Measurements from ENCODE around the gene PLEKHA6.
A peak's percentile ranks its signal among the peaks of the same experiment; 100 is the strongest.

The PLEKHA6 gene

DNA sequence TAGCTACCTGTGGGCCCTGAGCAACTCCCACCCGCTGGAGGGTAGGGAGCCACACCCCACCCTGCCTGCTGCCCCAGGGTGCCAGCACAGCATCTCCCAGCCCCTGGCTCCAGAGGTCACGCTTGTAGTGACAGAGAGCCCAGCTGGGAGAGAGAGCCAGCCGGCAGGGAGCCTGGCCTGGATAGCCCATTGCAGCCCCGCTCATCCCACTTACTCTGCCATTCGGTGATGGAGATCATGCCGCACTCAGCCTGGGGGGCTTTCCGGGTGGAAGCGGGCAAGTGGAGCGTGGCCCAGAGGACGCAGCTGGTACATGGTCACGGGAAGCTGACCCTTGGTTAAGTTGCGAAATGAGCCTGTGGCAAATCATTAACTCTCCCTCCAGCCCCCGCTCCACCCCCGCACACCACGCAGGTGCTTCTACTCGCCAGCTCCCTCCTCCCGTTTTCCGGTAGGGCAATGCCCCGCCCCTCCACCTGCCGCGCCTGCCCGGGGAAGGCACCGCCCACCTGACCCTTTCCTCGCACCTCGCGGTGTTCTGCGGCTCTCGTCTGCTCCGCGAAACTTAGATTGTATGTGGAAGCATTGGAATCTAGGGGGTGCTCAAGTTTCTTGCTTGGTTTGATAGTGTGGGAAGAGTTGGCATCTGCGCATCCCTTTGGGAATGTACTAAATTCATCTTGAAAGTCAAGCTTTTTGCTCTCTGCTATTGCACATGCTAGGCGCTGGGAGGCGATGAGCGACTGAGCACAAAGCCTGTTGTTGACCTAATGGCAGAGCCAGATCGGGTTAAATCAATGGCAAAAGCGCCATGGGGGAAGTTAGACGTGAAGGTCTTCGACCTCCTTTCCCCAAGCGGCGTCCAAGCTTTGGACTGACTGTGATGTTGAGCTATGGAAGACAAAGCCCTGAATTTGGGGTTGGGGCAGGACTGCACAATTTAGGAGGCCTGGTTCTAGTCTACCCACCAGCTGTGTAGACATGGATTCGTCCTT lies 145.8 kb downstream of the PLEKHA6 start, which contains the start of gene GOLT1A:
Gene GOLT1A, minus strand, starts transcription at position 321 of the 995 bp plus-strand sequence. Its CDS starts 82 bp downstream, at position 239.
- H3K27me3 Mint-ChIP-seq: peaks cover 5 to 11% of the 10 kb centered on the region in 2 donors
- DNase-seq: peak; percentile 72
- peak within 1 kb of the TSS; percentile 62 to 72 for H3K4me3 Mint-ChIP-seq
- ATAC-seq (replicated peaks): peak; percentile 85 to 87
- no peaks in the 10 kb centered on the region for H3K36me3 Mint-ChIP-seq
- no peaks in the 10 kb centered on the region for H3K9me3 Mint-ChIP-seq
- peak within 1 kb of the TSS; percentile 27 for H3K27ac Mint-ChIP-seq
- peaks cover 7 to 14% of the 10 kb centered on the region in 2 donors for H3K4me1 Mint-ChIP-seq

GRCh38 chr1:204212715-204213114 lies 147.0 kb downstream of the PLEKHA6 start:
- Mint-ChIP-seq H3K27me3 (peaks cover 7% of the 10 kb centered on the region in 2 donors), H3K36me3 (no peaks in the 10 kb centered on the region), H3K9me3 (no peaks in the 10 kb centered on the region), H3K27ac (no peak overlapping the region), H3K4me3 (no peak overlapping the region), H3K4me1 (peaks cover 7 to 14% of the 10 kb centered on the region in 2 donors)
- ATAC-seq (replicated peaks) (no peak), DNase-seq (no peak)

- Mint-ChIP-seq H3K27me3 (peaks cover 14 to 18% of the 10 kb centered on the region in 2 donors), H3K27ac (no peak overlapping the region), H3K4me3 (no peak overlapping the region), H3K9me3 (no peaks in the 10 kb centered on the region), H3K36me3 (no peaks in the 10 kb centered on the region), H3K4me1 (peaks cover 7 to 18% of the 10 kb centered on the region in 2 donors)
- no peak for DNase-seq
- no peak for ATAC-seq (replicated peaks)
Observed at GRCh38 chr1:204211046-204211445, 148.7 kb downstream of the PLEKHA6 start.

GRCh38 chr1:204207136-204207616 lies 152.6 kb downstream of the PLEKHA6 start:
- ATAC-seq (replicated peaks) (peak; percentile 98 to 99), DNase-seq (peak; percentile 61)
- H3K4me1 Mint-ChIP-seq: peaks cover 0 to 4% of the 10 kb centered on the region in 2 donors
- H3K9me3 Mint-ChIP-seq: no peaks in the 10 kb centered on the region
- H3K36me3 Mint-ChIP-seq: no peaks in the 10 kb centered on the region
- peaks cover 46% of the 10 kb centered on the region in 2 donors for H3K27me3 Mint-ChIP-seq
- no peak overlapping the region for H3K4me3 Mint-ChIP-seq
- H3K27ac Mint-ChIP-seq: no peak overlapping the region

- no peak overlapping the region for H3K4me3 Mint-ChIP-seq
- DNase-seq (no peak), ATAC-seq (replicated peaks) (no peak)
- H3K9me3 Mint-ChIP-seq: no peaks in the 10 kb centered on the region
- no peak overlapping the region for H3K27ac Mint-ChIP-seq
- H3K4me1 Mint-ChIP-seq: peaks cover 0 to 4% of the 10 kb centered on the region in 2 donors
- no peaks in the 10 kb centered on the region for H3K36me3 Mint-ChIP-seq
- H3K27me3 Mint-ChIP-seq: peaks cover 46 to 47% of the 10 kb centered on the region in 2 donors
Observed at GRCh38 chr1:204206121-204206520, 153.6 kb downstream of the PLEKHA6 start.

DNA sequence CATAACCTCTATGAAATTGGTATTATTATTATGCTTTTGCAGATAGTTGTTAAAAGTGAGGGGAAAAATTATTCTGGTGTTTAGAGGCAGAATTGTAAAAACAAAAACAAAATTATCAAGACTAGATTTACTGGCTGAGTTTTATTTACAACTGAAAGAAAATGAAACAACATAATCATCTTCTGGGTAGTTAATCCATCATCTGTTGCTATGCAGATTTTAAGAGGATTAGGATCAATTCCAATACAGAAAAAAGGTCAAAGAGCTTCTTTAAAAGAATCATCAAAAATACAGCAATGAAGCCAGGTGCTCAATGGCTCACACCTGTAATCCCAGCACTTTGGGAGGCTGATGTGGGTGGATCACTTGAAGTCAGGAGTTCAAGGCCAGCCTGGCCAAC lies 154.2 kb downstream of the PLEKHA6 start:
- Mint-ChIP-seq H3K36me3 (no peaks in the 10 kb centered on the region), H3K4me1 (peaks cover 0 to 4% of the 10 kb centered on the region in 2 donors), H3K9me3 (no peaks in the 10 kb centered on the region), H3K27ac (no peak overlapping the region), H3K27me3 (peaks cover 46 to 47% of the 10 kb centered on the region in 2 donors), H3K4me3 (no peak overlapping the region)
- no peak for DNase-seq
- ATAC-seq (replicated peaks): no peak

- no peak overlapping the region for H3K27ac Mint-ChIP-seq
- peaks cover 42 to 44% of the 10 kb centered on the region in 2 donors for H3K27me3 Mint-ChIP-seq
- DNase-seq: no peak
- no peaks in the 10 kb centered on the region for H3K9me3 Mint-ChIP-seq
- ATAC-seq (replicated peaks): no peak
- peaks cover 0 to 4% of the 10 kb centered on the region in 2 donors for H3K4me1 Mint-ChIP-seq
- H3K4me3 Mint-ChIP-seq: no peak overlapping the region
- H3K36me3 Mint-ChIP-seq: no peaks in the 10 kb centered on the region
Observed at GRCh38 chr1:204204944-204205343, 154.8 kb downstream of the PLEKHA6 start.

GRCh38 chr1:204203206-204203767 lies 156.4 kb downstream of the PLEKHA6 start:
- Mint-ChIP-seq H3K27me3 (peaks cover 43 to 47% of the 10 kb centered on the region in 2 donors), H3K9me3 (no peaks in the 10 kb centered on the region), H3K4me3 (no peak overlapping the region), H3K36me3 (no peaks in the 10 kb centered on the region), H3K27ac (no peak overlapping the region), H3K4me1 (peaks cover 0 to 4% of the 10 kb centered on the region in 2 donors)
- no peak for ATAC-seq (replicated peaks)
- no peak for DNase-seq

- no peak for DNase-seq
- Mint-ChIP-seq H3K36me3 (no peaks in the 10 kb centered on the region), H3K27me3 (peaks cover 42 to 45% of the 10 kb centered on the region in 2 donors)
Observed at GRCh38 chr1:204202481-204202880, 157.2 kb downstream of the PLEKHA6 start.

GRCh38 chr1:204201348-204202040 lies 158.2 kb downstream of the PLEKHA6 start:
- H3K27me3 Mint-ChIP-seq: peaks cover 35 to 42% of the 10 kb centered on the region in 2 donors
- H3K9me3 Mint-ChIP-seq: no peaks in the 10 kb centered on the region
- H3K4me1 Mint-ChIP-seq: no peaks in the 10 kb centered on the region

More at GRCh38 chr1:204202481-204202880, 157.2 kb downstream of the PLEKHA6 start:
- ATAC-seq (replicated peaks): no peak
- Mint-ChIP-seq H3K4me1 (peaks cover 0 to 4% of the 10 kb centered on the region in 2 donors), H3K4me3 (no peak overlapping the region), H3K27ac (no peak overlapping the region), H3K9me3 (no peaks in the 10 kb centered on the region)

DNA sequence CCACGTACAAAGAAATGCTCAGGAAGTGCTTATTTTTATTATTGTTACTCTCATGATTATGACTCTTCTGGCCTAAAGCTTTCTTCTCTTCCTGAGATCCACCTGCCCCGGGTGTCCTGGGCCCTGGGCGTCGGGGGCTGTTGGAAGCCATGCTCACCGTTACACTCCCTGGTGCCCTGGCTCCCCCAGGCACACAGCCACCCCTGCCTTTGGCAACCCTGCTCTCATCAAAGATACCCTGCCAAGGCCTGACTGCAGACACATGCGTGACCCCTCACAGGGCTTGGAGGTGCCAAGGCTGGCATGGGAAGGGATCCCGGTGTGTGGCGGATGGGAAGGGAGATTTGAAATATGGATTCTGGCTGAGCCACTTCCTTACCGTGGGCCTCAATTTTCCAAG lies 160.2 kb downstream of the PLEKHA6 start:
- H3K9me3 Mint-ChIP-seq: no peaks in the 10 kb centered on the region
- ATAC-seq (replicated peaks) (no peak), DNase-seq (no peak)
- H3K4me3 Mint-ChIP-seq: no peak overlapping the region
- no peak overlapping the region for H3K27ac Mint-ChIP-seq
- H3K36me3 Mint-ChIP-seq: no peaks in the 10 kb centered on the region
- peaks cover 3 to 5% of the 10 kb centered on the region in 2 donors for H3K4me1 Mint-ChIP-seq
- peaks cover 20 to 37% of the 10 kb centered on the region in 2 donors for H3K27me3 Mint-ChIP-seq

More at GRCh38 chr1:204201348-204202040, 158.2 kb downstream of the PLEKHA6 start:
- DNase-seq: no peak
- no peak for ATAC-seq (replicated peaks)
- H3K4me3 Mint-ChIP-seq: no peak overlapping the region
- H3K27ac Mint-ChIP-seq: no peak overlapping the region
- H3K36me3 Mint-ChIP-seq: no peaks in the 10 kb centered on the region

GRCh38 chr1:204198348-204199340 lies 161.1 kb downstream of the PLEKHA6 start:
- no peak overlapping the region for H3K27ac Mint-ChIP-seq
- DNase-seq: no peak
- peaks cover 5 to 6% of the 10 kb centered on the region in 2 donors for H3K4me1 Mint-ChIP-seq
- H3K9me3 Mint-ChIP-seq: no peaks in the 10 kb centered on the region
- no peak for ATAC-seq (replicated peaks)
- H3K4me3 Mint-ChIP-seq: no peak overlapping the region
- H3K27me3 Mint-ChIP-seq: peaks cover 12 to 34% of the 10 kb centered on the region in 2 donors
- no peaks in the 10 kb centered on the region for H3K36me3 Mint-ChIP-seq

DNA sequence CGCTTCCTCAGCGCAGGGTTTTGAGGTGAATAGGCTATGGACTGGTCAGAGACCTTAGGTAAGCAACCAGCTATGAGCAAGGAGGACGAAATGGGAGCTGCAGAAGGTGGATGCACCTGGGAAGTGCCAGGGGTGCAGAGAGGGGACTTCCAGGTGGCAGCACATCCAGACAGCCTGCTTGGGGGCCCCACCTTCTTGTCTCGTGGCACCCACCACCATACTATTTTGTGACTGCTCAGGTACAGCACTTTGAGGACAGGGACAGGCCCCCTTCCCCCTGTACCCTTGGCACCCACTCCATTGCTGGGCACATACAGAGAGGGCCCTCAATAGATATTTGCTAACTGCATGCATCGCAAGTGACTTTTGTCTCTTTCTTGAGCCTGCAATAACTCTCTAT lies 162.7 kb downstream of the PLEKHA6 start:
- Mint-ChIP-seq H3K4me3 (no peak overlapping the region), H3K4me1 (peaks cover 5 to 8% of the 10 kb centered on the region in 2 donors), H3K27me3 (peaks cover 17 to 30% of the 10 kb centered on the region in 2 donors), H3K27ac (no peak overlapping the region), H3K9me3 (no peaks in the 10 kb centered on the region), H3K36me3 (no peaks in the 10 kb centered on the region)
- ATAC-seq (replicated peaks): no peak
- DNase-seq: no peak

Measured in stimulated activated naive B cell treated with anti-CD40 and anti-IgM and Interleukin-4, amounts not matched to agents 10 μg/mL and 1 μg/mL and 100 μg/mL, for 72 hours (primary cell).